Astrocyte of the cerebellum (primary cell): ENCODE measurements around the gene MCCC1.
A peak's percentile ranks its signal among the peaks of the same experiment; 100 is the strongest.

Source experiments
- DNase-seq: peaks from one replicate; pipeline ENCODE4 v3.0.0-alpha.2; 2011; ENCODE audit warnings: low read depth
- H3K4me3 ChIP-seq: 2 replicates; pipeline ENCODE4 v1.5.1; 2011; ENCODE audit warnings: mild to moderate bottlenecking, low read depth, low read length, moderate library complexity
- CTCF ChIP-seq: IDR thresholded peaks from 2 replicates; pipeline ENCODE4 v1.5.1; 2012; ENCODE audit warnings: low read length, low read depth, moderate library complexity, mild to moderate bottlenecking; ENCODE audit errors: missing control alignments
- in situ Hi-C: cut with HindIII; loops from 2 replicates; pipeline ENCODE4 v1.10.0; 2017; ENCODE audit warnings: low sequenced_read_pairs

MCCC1 gene

DNA sequence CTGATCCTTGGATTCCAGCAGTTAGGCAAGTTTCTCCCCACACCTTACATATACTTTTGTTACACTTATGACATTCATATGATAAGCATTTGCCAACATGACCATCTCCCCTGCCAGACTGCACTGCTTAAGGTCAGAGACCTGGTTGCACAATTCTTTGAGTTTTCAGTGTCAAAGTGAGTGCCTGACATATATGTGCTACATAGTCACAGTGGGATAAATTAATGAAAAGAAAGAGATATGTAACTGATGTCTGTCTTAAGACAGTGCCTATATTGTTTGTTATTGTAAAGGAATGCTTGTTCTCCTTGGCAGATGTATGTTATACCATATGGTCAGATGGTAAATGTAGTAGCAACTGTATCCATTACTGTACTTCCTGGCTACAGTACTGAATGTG is 115.4 kb downstream of the MCCC1 start:
- no peak for TF ChIP-seq CTCF
- in situ Hi-C loops = no loop called here
- DNase-seq = no peak
- H3K4me3 ChIP-seq = no peak overlapping the region

- H3K4me3 ChIP-seq = peak overlapping the region; percentile 89
- TF ChIP-seq CTCF = no peak
- in situ Hi-C loops = no loop called here
- no peak for DNase-seq
These were observed 118.3 kb downstream of the MCCC1 start for GRCh38 chr3:182981038-182981380.

DNA sequence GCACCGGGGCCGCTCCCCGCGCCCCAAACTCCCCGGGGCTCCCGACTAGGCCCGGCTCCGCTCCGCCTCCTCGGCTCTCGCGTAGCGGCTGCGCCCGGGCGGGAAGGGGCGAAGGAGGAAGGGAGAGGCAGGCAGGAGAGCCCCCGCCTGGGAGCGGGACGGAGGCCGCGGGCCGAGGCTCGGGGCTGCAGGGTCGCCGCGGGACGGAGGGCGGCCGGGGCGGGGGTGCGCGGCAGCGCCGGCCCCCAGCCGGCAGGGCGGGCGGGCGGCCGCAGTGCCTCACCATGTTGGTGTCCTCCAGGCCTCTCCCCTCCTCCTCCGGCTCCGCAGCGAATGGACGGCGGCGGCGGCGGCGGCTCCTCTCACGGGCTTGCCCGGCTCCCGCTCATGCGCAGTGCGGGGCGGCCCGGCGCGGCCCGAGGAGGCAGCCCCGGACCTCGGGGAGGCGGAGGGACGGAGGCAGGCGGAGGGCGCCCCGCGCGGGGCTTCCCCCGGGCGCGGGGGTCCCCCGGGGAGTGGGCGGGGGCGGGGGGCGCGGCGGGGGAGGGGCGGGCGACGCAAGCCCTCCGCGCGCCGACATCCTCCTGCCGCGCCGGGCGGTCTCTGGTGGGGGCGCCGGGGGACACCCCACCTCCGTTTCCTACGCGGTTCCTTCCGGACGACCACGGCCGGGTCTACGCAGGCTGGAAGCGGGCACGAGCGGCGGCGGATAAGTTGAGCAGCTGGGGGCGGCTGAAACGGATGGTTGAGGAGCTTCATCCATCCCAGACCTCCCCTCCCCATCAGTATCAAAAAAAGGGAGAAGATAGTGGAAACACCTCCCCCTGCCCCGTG is 118.9 kb downstream of the MCCC1 start, which contains the start of gene DCUN1D1:
Gene DCUN1D1 (minus strand): TSS at position 335 of the 834 bp plus-strand sequence. CDS start 49 bp downstream, at position 286.
- no peak for TF ChIP-seq CTCF
- in situ Hi-C loops = no loop called here
- DNase-seq = peak; percentile 49
- peak within 1 kb of the TSS; percentile 89 for H3K4me3 ChIP-seq

GRCh38 chr3:182979674-182980191 is 119.6 kb downstream of the MCCC1 start:
- no peak for TF ChIP-seq CTCF
- in situ Hi-C loops = no loop called here
- DNase-seq = no peak
- H3K4me3 ChIP-seq = peak overlapping the region; percentile 89

GRCh38 chr3:182979103-182979673 is 120.1 kb downstream of the MCCC1 start:
- no peak for TF ChIP-seq CTCF
- in situ Hi-C loops = no loop called here
- peak overlapping the region; percentile 89 for H3K4me3 ChIP-seq
- no peak for DNase-seq

DNA sequence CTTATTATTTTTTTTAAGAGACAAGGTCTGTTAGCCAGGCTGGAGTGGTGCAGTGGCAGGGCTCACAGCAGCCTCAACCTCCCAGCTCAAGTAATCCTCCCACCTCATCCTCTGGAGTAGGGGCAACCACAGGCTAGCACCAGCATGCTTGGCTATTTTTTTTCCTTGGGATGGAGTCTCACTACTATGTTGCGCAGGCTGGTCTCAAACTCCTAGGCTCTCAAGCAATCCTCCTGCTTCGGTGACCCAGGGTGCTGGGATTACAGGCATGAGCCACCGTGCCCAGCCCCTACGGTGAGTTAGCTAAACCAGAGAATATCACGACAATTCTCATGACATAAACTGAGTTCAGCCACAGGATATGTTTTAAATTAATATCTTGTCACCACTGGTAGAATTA is 120.9 kb downstream of the MCCC1 start:
- no peak overlapping the region for H3K4me3 ChIP-seq
- in situ Hi-C loops = no loop called here
- no peak for TF ChIP-seq CTCF

More for the DNA sequence above, 120.9 kb downstream of the MCCC1 start:
- DNase-seq = no peak
